PFSK-1 (cell line): Measurements from ENCODE around the gene BCL3.

ENCODE experiments used
- POLR2AphosphoS5 ChIP-seq: IDR thresholded peaks from 2 replicates; pipeline ENCODE4 v1.6.1; 2012; ENCODE audit warnings: low read depth, mild to moderate bottlenecking, control low read depth, low read length, moderate library complexity
- SIN3A ChIP-seq: IDR thresholded peaks from 2 replicates; pipeline ENCODE4 v1.6.1; 2012; ENCODE audit warnings: mild to moderate bottlenecking, low read length, moderate library complexity, borderline replicate concordance; ENCODE audit not compliant: insufficient read depth
- TAF1 ChIP-seq: IDR thresholded peaks from 2 replicates; pipeline ENCODE4 v1.6.1; 2012; ENCODE audit warnings: low read length, control low read depth, borderline replicate concordance; ENCODE audit not compliant: insufficient read depth
- TF ChIP-seq, protein P1 (sequence below), 2 experiments: IDR thresholded peaks; 2 replicates each; pipeline versions ENCODE4 v1.6.1 to v1.8.0; 2011 to 2012; ENCODE audit warnings: low read depth in 2 of 2, low read length in 2 of 2, control low read depth in 1 of 2, inconsistent platforms in 1 of 2, mild to moderate bottlenecking in 1 of 2, moderate library complexity in 1 of 2; ENCODE audit not compliant: insufficient read depth in 1 of 2

- TF ChIP-seq SIN3A (no peak), POLR2AphosphoS5 (no peak), TAF1 (no peak)
- TF ChIP-seq, protein P1, sequence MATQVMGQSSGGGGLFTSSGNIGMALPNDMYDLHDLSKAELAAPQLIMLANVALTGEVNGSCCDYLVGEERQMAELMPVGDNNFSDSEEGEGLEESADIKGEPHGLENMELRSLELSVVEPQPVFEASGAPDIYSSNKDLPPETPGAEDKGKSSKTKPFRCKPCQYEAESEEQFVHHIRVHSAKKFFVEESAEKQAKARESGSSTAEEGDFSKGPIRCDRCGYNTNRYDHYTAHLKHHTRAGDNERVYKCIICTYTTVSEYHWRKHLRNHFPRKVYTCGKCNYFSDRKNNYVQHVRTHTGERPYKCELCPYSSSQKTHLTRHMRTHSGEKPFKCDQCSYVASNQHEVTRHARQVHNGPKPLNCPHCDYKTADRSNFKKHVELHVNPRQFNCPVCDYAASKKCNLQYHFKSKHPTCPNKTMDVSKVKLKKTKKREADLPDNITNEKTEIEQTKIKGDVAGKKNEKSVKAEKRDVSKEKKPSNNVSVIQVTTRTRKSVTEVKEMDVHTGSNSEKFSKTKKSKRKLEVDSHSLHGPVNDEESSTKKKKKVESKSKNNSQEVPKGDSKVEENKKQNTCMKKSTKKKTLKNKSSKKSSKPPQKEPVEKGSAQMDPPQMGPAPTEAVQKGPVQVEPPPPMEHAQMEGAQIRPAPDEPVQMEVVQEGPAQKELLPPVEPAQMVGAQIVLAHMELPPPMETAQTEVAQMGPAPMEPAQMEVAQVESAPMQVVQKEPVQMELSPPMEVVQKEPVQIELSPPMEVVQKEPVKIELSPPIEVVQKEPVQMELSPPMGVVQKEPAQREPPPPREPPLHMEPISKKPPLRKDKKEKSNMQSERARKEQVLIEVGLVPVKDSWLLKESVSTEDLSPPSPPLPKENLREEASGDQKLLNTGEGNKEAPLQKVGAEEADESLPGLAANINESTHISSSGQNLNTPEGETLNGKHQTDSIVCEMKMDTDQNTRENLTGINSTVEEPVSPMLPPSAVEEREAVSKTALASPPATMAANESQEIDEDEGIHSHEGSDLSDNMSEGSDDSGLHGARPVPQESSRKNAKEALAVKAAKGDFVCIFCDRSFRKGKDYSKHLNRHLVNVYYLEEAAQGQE (IDR thresholded peaks at IDR 0.05; ENCODE audit: insufficient read depth in 1 of 2, low read depth in 2 of 2, low read length in 2 of 2) = no peak
Observed at GRCh38 chr19:44710483-44710882, 38.0 kb upstream of the BCL3 start.
